ENCODE data around the gene MACROD1. TPM values are rescaled to one million over a fixed set of nuclear protein-coding genes. Genes with fewer than 3 reads are reported as not detected.

MACROD1 gene
- total RNA-seq, 1 donor from 2014 or later: 20.6 TPM

DNA sequence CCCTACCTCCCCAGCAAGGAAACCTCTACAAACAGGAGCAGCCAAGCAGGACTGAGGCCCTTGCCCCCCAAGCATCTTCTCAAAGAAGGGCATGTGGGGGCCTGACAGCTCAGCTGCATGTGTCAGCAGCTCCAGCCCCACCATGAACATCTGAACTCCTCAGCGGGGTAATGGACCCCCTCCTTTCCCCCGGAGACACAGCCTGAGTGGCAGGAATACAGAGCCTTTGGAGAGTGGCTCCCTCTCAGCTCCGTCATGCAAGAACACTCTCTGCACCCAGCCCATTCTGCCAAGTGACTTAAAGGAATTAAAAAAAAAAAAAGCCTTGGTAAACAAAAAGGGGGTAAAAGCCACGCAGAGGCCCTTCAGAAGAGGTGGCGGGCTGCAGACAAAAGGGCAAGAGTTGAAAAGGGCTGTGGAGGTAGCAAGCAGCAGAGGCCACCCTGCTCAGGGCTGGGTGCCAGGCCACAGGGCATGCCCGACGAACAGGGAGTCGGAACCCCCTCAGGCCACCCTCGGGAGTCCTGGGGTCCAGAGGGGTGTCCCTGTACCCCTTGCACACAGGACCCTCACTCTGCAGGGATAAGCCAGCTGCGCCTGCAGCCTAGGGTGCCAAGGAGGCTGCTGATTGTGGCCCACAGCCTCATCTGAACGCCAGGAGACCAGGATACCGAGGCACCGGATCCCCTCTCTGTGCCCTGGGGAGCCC is 62.5 kb downstream of the MACROD1 start:
- Mint-ChIP-seq H3K27ac (ENCODE audit: unreplicated experiment) (no peak overlapping the region), H3K27me3 (ENCODE audit: low read depth) (peaks cover 14% of the 10 kb centered on the region), H3K9me3 (ENCODE audit: low read depth) (no peaks in the 10 kb centered on the region), H3K4me3 (ENCODE audit: unreplicated experiment) (no peak overlapping the region), H3K36me3 (ENCODE audit: low read depth) (peaks cover 3% of the 10 kb centered on the region), H3K4me1 (ENCODE audit: low read depth) (no peaks in the 10 kb centered on the region)
- no peak for DNase-seq (ENCODE audit: low spot score)
- TF ChIP-seq, protein P1, sequence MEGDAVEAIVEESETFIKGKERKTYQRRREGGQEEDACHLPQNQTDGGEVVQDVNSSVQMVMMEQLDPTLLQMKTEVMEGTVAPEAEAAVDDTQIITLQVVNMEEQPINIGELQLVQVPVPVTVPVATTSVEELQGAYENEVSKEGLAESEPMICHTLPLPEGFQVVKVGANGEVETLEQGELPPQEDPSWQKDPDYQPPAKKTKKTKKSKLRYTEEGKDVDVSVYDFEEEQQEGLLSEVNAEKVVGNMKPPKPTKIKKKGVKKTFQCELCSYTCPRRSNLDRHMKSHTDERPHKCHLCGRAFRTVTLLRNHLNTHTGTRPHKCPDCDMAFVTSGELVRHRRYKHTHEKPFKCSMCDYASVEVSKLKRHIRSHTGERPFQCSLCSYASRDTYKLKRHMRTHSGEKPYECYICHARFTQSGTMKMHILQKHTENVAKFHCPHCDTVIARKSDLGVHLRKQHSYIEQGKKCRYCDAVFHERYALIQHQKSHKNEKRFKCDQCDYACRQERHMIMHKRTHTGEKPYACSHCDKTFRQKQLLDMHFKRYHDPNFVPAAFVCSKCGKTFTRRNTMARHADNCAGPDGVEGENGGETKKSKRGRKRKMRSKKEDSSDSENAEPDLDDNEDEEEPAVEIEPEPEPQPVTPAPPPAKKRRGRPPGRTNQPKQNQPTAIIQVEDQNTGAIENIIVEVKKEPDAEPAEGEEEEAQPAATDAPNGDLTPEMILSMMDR (IDR thresholded peaks at IDR 0.05): no peak

DNA sequence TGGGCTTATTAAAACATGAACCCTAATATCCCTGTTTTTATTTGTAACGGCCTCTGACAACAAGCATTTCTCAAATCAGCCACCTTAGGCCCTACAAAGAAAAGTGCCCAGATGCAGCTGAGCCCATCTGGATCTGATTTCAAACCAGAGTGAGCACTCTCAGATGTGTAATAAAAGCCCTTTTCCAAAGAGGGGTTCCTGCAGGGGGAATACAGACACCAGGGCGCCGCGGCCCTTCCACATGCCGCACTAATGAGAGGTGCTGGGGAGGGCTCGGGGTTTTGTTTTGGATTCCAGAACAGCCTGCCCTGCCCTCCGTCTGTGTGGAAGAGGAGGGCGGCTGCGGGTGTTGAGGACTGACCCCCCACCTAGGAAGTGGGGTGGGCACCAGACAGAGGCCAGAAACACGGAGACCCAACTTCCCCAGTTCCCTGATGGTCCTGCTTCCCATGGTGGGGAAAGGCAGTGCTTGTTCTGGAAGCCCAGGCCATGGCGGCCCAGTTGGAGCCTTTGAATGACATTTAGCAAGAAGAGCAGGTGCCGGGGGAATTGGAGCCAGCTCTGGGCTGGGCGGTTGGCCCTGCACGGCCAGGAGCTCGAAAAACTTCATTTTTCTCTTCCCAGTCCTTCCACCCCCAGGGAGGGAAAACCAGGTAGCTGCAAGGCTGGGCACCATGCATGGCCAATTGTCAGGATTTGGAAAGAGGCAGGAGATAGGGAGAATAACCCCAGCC is 63.7 kb downstream of the MACROD1 start:
- no peaks in the 10 kb centered on the region for H3K4me1 Mint-ChIP-seq (ENCODE audit: low read depth)
- H3K27ac Mint-ChIP-seq (ENCODE audit: unreplicated experiment): no peak overlapping the region
- H3K36me3 Mint-ChIP-seq (ENCODE audit: low read depth): peaks cover 4% of the 10 kb centered on the region
- TF ChIP-seq, protein P1 (IDR thresholded peaks at IDR 0.05): no peak
- no peak for DNase-seq (ENCODE audit: low spot score)
- no peaks in the 10 kb centered on the region for H3K9me3 Mint-ChIP-seq (ENCODE audit: low read depth)
- no peak overlapping the region for H3K4me3 Mint-ChIP-seq (ENCODE audit: unreplicated experiment)
- H3K27me3 Mint-ChIP-seq (ENCODE audit: low read depth): peaks cover 19% of the 10 kb centered on the region

DNA sequence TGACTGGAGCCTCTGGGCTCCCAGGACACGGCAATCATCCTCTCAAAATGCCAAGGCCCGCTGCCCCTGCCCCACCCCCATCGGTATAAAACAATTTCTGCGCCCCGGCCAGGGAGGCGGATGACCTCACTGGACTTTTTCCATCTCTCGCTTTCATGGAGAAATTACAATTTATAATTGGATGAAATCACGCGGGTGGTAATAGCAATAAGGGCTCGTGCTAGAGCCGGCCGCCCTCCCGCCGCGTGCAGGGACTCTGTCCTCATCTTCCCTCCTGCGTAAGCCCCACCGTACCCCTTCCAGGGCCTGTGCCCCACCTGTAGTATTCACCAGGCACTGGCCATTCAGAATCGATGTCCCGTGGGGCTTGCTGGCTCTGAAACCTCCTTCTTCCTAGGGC is 64.5 kb downstream of the MACROD1 start:
- H3K4me1 Mint-ChIP-seq (ENCODE audit: low read depth): no peaks in the 10 kb centered on the region

DNA sequence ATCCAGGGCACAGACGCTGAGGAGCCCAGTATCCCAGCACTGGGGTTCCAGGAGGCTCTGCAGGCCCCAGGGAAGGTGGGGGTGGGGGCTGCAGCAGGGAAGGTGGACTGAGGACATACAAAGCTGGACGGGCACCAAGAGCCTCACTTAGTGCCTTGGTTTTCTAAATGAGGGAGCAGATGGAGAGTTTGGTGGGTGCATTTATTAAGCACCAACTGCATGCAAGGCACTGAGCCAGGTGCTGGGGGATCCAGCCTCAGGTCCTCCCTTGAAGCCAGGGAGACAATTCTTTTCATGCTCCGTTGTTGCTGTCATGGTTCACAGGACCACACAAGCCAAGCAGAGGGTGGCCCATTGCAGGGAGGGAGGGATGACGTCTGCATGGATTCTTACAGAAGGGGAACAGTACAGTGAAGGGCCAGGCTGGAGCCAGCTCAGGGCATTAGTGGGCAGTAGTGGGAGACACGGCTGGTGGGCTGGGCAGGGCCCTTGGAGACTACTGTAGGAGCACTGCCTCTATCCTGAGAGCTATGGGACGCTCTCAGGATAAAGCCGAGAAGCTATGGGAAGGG is 65.0 kb downstream of the MACROD1 start:
- Mint-ChIP-seq H3K36me3 (ENCODE audit: low read depth) (peaks cover 5% of the 10 kb centered on the region), H3K27me3 (ENCODE audit: low read depth) (peaks cover 19% of the 10 kb centered on the region), H3K4me3 (ENCODE audit: unreplicated experiment) (no peak overlapping the region), H3K9me3 (ENCODE audit: low read depth) (no peaks in the 10 kb centered on the region), H3K27ac (ENCODE audit: unreplicated experiment) (no peak overlapping the region), H3K4me1 (ENCODE audit: low read depth) (no peaks in the 10 kb centered on the region)
- TF ChIP-seq, protein P1 (IDR thresholded peaks at IDR 0.05): no peak
- no peak for DNase-seq (ENCODE audit: low spot score)

More for the DNA sequence above, 64.5 kb downstream of the MACROD1 start:
- H3K9me3 Mint-ChIP-seq (ENCODE audit: low read depth): no peaks in the 10 kb centered on the region
- DNase-seq (ENCODE audit: low spot score): no peak
- TF ChIP-seq, protein P1 (IDR thresholded peaks at IDR 0.05): no peak
- no peak overlapping the region for H3K27ac Mint-ChIP-seq (ENCODE audit: unreplicated experiment)
- H3K36me3 Mint-ChIP-seq (ENCODE audit: low read depth): peaks cover 5% of the 10 kb centered on the region
- peaks cover 19% of the 10 kb centered on the region for H3K27me3 Mint-ChIP-seq (ENCODE audit: low read depth)
- H3K4me3 Mint-ChIP-seq (ENCODE audit: unreplicated experiment): no peak overlapping the region

DNA sequence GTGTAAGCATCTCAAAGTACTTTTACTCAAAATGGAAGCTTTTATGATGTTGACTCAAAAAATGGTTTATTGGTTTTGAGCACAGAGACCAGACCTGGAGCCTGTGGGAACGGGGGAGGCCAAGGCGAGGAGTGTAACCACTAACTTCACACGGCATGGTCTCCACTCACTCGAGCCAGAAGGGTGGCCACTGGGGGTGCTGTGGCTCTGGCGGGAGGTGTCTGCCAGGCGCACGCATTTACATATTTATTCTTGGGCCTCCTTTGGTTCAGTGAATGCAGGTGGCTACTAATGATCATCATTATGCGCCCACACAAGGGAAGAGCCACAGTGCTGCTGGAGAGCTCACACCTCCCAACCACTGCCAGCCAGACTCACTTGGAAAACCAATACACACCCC is 65.6 kb downstream of the MACROD1 start:
- no peak overlapping the region for H3K4me3 Mint-ChIP-seq (ENCODE audit: unreplicated experiment)
- H3K27me3 Mint-ChIP-seq (ENCODE audit: low read depth): peaks cover 19% of the 10 kb centered on the region
- no peak for DNase-seq (ENCODE audit: low spot score)
- H3K27ac Mint-ChIP-seq (ENCODE audit: unreplicated experiment): no peak overlapping the region
- H3K36me3 Mint-ChIP-seq (ENCODE audit: low read depth): peaks cover 5% of the 10 kb centered on the region
- TF ChIP-seq, protein P1 (IDR thresholded peaks at IDR 0.05): no peak
- peaks cover 3% of the 10 kb centered on the region for H3K4me1 Mint-ChIP-seq (ENCODE audit: low read depth)
- H3K9me3 Mint-ChIP-seq (ENCODE audit: low read depth): no peaks in the 10 kb centered on the region

Measured in chondrocyte (in vitro differentiated cells).